DOHH2 (cell line): ENCODE measurements around the gene SCRN2.

ENCODE experiments used
- H3F3A ChIP-seq: fragments of 200-600 bp; sonication (generic), shearing (Covaris generic); 2 replicates; pipeline ENCODE4 v1.6.0; 2016; ENCODE audit warnings: antibody characterized with exemption, mild to moderate bottlenecking; ENCODE audit not compliant: control insufficient read depth, insufficient read depth
- H3K27ac ChIP-seq: fragments of 200-600 bp; sonication (generic); 2 replicates; pipeline ENCODE4 v1.5.1; 2014; ENCODE audit warnings: low read depth, mild to moderate bottlenecking, low read length, moderate library complexity
- H3K27me3 ChIP-seq: fragments of 200-600 bp; sonication (generic); 2 replicates; pipeline ENCODE4 v1.6.1; 2014; ENCODE audit warnings: mild to moderate bottlenecking, low read length, mixed read lengths; ENCODE audit not compliant: control insufficient read depth
- H3K36me3 ChIP-seq: fragments of 200-600 bp; sonication (generic); 2 replicates; pipeline ENCODE4 v1.6.1; 2014; ENCODE audit warnings: mild to moderate bottlenecking, low read length, moderate library complexity, mixed read lengths; ENCODE audit not compliant: control insufficient read depth
- H3K4me1 ChIP-seq: fragments of 200-600 bp; sonication (generic); 2 replicates; pipeline ENCODE4 v1.6.1; 2014; ENCODE audit warnings: mild to moderate bottlenecking, low read length, mixed read lengths; ENCODE audit not compliant: control insufficient read depth
- H3K4me2 ChIP-seq: fragments of 200-600 bp; sonication (generic); 2 replicates; pipeline ENCODE4 v1.6.0; 2014; ENCODE audit warnings: mild to moderate bottlenecking, low read length, moderate library complexity
- H3K4me3 ChIP-seq: fragments of 200-600 bp; sonication (generic); 2 replicates; pipeline ENCODE4 v1.5.1; 2014; ENCODE audit warnings: mild to moderate bottlenecking, low read length, mixed read lengths
- H3K79me2 ChIP-seq: fragments of 200-600 bp; sonication (generic); 2 replicates; pipeline ENCODE4 v1.6.1; 2014; ENCODE audit warnings: mild to moderate bottlenecking, low read length, mixed read lengths; ENCODE audit not compliant: control insufficient read depth
- H3K9me2 ChIP-seq: fragments of 200-600 bp; sonication (generic); replicated peaks from 2 replicates; pipeline ENCODE4 v1.6.1; 2014; ENCODE audit warnings: mild to moderate bottlenecking, low read length, mixed read lengths; ENCODE audit not compliant: control insufficient read depth
- H3K9me3 ChIP-seq: fragments of 200-600 bp; sonication (generic); 2 replicates; pipeline ENCODE4 v1.6.1; 2014; ENCODE audit warnings: antibody characterized with exemption, low read length, mixed read lengths; ENCODE audit not compliant: control insufficient read depth, insufficient read depth
- H4K20me1 ChIP-seq: fragments of 200-600 bp; sonication (generic); 2 replicates; pipeline ENCODE4 v1.6.0; 2014; ENCODE audit warnings: low read depth, mild to moderate bottlenecking, antibody characterized with exemption, low read length, moderate library complexity; ENCODE audit not compliant: control insufficient read depth, insufficient read depth
- EZH2phosphoT487 ChIP-seq: fragments of 200-600 bp; sonication (generic); IDR thresholded peaks from 2 replicates; pipeline ENCODE4 v1.6.1; 2017; ENCODE audit warnings: borderline replicate concordance, mild to moderate bottlenecking, antibody characterized with exemption, low read length, moderate library complexity, mixed read lengths
- TF ChIP-seq, protein P1 (sequence below): fragments of 200-600 bp; sonication (generic); IDR thresholded peaks from one replicate; pipeline ENCODE4 v1.5.1; 2014; ENCODE audit warnings: antibody characterized with exemption, mild to moderate bottlenecking, low read depth, low read length; ENCODE audit not compliant: poor library complexity, severe bottlenecking

The SCRN2 gene

DNA sequence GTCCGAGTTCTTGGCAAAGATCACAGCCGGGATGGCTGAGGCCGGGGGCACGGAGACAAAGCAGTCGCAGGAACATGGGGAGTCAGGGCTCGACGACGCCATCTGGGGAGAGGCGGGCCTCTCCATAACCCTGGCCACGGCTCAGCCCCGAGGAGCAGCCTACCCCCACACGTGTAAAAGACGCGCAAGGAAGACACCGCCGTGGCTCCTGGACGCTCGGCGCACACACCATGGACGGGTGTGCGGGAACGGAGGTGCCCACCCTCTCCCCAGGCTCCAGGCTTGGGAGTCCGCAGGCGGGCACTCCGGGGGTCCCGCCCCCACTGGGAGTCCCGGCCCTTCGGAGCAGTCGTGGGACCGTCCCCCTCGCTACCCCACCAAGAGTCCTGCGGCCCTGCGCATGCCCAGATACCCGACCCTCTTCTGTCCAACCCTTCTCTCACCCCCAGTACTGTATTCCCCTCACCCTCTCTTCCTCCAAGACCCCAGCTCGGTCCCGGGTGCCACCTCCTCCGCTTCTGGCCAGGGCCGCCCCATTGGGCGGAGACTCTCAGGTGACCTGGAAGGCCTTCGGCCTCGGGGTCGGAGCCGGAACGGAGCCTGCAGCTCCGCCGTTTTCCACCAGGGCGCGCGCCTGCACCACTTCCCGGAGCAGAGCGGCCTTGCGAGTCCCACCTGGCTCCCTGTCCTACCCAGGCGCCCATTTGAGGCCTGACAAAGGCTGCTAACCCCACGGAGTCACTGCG, at the start of gene SCRN2:
Gene SCRN2, minus strand, starts transcription at position 532 of the 746 bp plus-strand sequence. Its CDS starts 430 bp downstream, at position 102.
- H3K9me3 ChIP-seq: no peaks in the 10 kb centered on the region
- H3K4me2 ChIP-seq: peak within 1 kb of the TSS; percentile 88
- no peaks in the 10 kb centered on the region for H4K20me1 ChIP-seq
- TF ChIP-seq EZH2phosphoT487: no peak
- TF ChIP-seq, protein P1, sequence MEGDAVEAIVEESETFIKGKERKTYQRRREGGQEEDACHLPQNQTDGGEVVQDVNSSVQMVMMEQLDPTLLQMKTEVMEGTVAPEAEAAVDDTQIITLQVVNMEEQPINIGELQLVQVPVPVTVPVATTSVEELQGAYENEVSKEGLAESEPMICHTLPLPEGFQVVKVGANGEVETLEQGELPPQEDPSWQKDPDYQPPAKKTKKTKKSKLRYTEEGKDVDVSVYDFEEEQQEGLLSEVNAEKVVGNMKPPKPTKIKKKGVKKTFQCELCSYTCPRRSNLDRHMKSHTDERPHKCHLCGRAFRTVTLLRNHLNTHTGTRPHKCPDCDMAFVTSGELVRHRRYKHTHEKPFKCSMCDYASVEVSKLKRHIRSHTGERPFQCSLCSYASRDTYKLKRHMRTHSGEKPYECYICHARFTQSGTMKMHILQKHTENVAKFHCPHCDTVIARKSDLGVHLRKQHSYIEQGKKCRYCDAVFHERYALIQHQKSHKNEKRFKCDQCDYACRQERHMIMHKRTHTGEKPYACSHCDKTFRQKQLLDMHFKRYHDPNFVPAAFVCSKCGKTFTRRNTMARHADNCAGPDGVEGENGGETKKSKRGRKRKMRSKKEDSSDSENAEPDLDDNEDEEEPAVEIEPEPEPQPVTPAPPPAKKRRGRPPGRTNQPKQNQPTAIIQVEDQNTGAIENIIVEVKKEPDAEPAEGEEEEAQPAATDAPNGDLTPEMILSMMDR: peak; percentile 91
- H3K27ac ChIP-seq: no peak within 1 kb of the TSS
- peaks cover 6% of the 10 kb centered on the region; the same call in 1 of the 2 replicates for H3K27me3 ChIP-seq
- no peaks in the 10 kb centered on the region; the same call in 1 of the 2 replicates for H3K79me2 ChIP-seq
- no peaks in the 10 kb centered on the region for H3K9me2 ChIP-seq
- H3F3A ChIP-seq: no peaks in the 10 kb centered on the region
- H3K4me3 ChIP-seq: peak within 1 kb of the TSS; percentile 85
- H3K4me1 ChIP-seq: peaks cover 26% of the 10 kb centered on the region
- no peaks in the 10 kb centered on the region for H3K36me3 ChIP-seq

DNA sequence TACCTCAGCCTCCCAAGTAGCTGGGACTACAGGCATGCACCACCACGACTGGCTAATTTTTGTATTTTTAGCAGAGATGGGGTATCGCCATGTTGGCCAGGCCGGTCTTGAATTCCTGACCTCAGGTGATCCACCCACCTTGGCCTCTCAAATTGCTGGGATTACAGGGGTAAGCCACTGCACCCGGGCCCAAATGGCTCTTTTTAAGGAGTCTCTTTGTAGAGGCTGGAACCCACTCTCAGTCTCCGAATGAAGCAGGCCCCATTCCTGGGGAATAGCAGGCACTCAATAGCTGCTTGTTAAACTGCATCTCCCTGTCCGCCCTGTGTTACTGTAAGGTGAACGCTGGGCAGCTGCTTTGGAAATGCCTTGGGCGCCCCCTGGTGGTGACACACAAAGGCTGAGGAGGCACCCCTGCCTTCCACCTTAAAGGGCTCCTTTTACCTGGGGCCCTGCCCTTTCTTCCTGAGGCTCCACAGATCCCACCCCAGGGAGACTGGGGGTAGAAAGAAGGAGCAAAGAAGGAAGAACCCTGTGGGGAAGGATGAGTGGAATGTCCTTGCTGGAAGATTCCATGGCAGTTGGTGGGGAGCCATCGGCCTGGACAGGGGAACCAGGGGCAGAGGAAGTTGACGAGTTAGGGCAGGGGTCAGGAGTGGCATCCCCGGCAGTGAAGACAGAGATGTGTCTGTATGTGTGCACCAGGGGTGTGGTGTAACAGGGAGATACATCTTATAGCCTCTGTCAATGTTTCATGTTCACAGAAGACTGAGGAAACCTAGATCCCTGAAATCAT, 48.9 kb upstream of the SCRN2 start:
- Histone ChIP-seq H3K79me2 (peaks cover 11% of the 10 kb centered on the region), H3K27ac (no peak overlapping the region), H3K9me3 (no peaks in the 10 kb centered on the region), H3K36me3 (no peaks in the 10 kb centered on the region), H3K4me1 (peaks cover 17% of the 10 kb centered on the region), H3K4me3 (no peak overlapping the region), H3K4me2 (no peak overlapping the region), H3K9me2 (no peaks in the 10 kb centered on the region), H4K20me1 (no peaks in the 10 kb centered on the region), H3K27me3 (no peaks in the 10 kb centered on the region), H3F3A (peaks cover 6% of the 10 kb centered on the region; the same call in 1 of the 2 replicates)
- TF ChIP-seq, protein P1: peak; percentile 94
- no peak for TF ChIP-seq EZH2phosphoT487

DNA sequence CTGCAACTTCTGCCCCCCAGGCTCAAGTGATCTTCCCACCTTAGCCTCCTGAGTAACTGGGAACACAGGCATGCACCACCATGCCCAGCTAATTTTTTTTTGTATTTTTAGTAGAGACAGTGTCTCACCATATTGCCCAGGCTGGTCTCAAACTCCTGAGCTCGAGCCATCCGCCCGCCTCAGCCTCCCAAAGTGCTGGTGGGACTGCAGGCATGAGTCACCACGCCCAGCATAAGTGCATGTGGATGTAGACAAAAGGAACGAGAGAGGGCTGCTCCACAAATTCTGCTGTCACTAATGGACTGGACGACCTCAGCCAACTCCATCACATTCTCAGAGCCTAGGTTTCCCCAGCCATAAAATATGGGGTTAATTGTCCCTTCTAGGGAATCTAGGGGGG, 47.2 kb upstream of the SCRN2 start:
- TF ChIP-seq, protein P1: no peak
- no peak for TF ChIP-seq EZH2phosphoT487
- Histone ChIP-seq H3K36me3 (no peaks in the 10 kb centered on the region), H3K4me1 (peaks cover under 1% of the 10 kb centered on the region), H3K9me3 (no peaks in the 10 kb centered on the region), H3K27me3 (peaks cover 3% of the 10 kb centered on the region; the same call in 1 of the 2 replicates), H3K79me2 (no peaks in the 10 kb centered on the region), H3F3A (no peaks in the 10 kb centered on the region), H4K20me1 (no peaks in the 10 kb centered on the region), H3K9me2 (no peaks in the 10 kb centered on the region), H3K4me2 (no peak overlapping the region), H3K27ac (no peak overlapping the region), H3K4me3 (no peak overlapping the region)
